ENCODE data around the gene RBM28.

- TF ChIP-seq, protein P1, sequence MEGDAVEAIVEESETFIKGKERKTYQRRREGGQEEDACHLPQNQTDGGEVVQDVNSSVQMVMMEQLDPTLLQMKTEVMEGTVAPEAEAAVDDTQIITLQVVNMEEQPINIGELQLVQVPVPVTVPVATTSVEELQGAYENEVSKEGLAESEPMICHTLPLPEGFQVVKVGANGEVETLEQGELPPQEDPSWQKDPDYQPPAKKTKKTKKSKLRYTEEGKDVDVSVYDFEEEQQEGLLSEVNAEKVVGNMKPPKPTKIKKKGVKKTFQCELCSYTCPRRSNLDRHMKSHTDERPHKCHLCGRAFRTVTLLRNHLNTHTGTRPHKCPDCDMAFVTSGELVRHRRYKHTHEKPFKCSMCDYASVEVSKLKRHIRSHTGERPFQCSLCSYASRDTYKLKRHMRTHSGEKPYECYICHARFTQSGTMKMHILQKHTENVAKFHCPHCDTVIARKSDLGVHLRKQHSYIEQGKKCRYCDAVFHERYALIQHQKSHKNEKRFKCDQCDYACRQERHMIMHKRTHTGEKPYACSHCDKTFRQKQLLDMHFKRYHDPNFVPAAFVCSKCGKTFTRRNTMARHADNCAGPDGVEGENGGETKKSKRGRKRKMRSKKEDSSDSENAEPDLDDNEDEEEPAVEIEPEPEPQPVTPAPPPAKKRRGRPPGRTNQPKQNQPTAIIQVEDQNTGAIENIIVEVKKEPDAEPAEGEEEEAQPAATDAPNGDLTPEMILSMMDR (IDR thresholded peaks at IDR 0.05), result no peak
- TF ChIP-seq POLR2A (IDR thresholded peaks at IDR 0.05), result no peak
Observed at GRCh38 chr7:128266883-128267594, 76.7 kb downstream of the RBM28 start.

Measured in lower leg skin (tissue), 3 donors.